Caco-2 (cell line): ENCODE results near the gene PIGH. TPM values are rescaled to one million over a fixed set of nuclear protein-coding genes. Genes with fewer than 3 reads are reported as not detected.

Source experiments
- BruUV-seq: library from RNA; stranded (reverse); fragments of 400-500 nt; replicated peaks from 2 replicates; lab custom pipeline; 2021; lab: Mats Ljungman, UMichigan
- CTCF ChIA-PET: fragments of 300-600 bp; sonication (Branson Sonifier 250); formaldehyde crosslinking; loops from one replicate; lab custom pipeline; 2022; ENCODE audit warnings: antibody characterized with exemption; lab: Charles Lee
- POLR2A ChIA-PET: fragments of 300-600 bp; sonication (Branson Sonifier 250); formaldehyde crosslinking; loops from one replicate; lab custom pipeline; 2022; ENCODE audit warnings: antibody characterized with exemption; lab: Charles Lee
- DNase-seq, 2 experiments: peaks; one replicate each; pipeline versions ENCODE4 v3.0.0 to v3.0.0-alpha.2; 2020 to 2022
- H3K27me3 ChIP-seq: replicated peaks from 2 replicates; pipeline ENCODE4 v1.6.0; 2011; ENCODE audit warnings: low read length; ENCODE audit not compliant: control insufficient read depth, insufficient read depth
- H3K36me3 ChIP-seq: 2 replicates; pipeline ENCODE4 v1.5.1; 2011; ENCODE audit warnings: low read length; ENCODE audit not compliant: control insufficient read depth, insufficient read depth
- H3K4me1 ChIP-seq: fragments of 250-450 bp; sonication (Bioruptor Pico); 2 replicates; pipeline ENCODE4 v1.5.1; 2020; ENCODE audit warnings: mild to moderate bottlenecking
- H3K4me3 ChIP-seq: 2 replicates; pipeline ENCODE4 v1.5.1; 2011; ENCODE audit warnings: low read depth, mild to moderate bottlenecking, control low read depth, low read length
- H3K9me3 ChIP-seq: fragments of 250-450 bp; sonication (Bioruptor Pico); 2 replicates; pipeline ENCODE4 v1.5.1; 2020; ENCODE audit warnings: mild to moderate bottlenecking, moderate library complexity
- H3K27ac Mint-ChIP-seq: one replicate; pipeline ENCODE4 v1.8.0; 2022; ENCODE audit warnings: mixed read lengths; ENCODE audit not compliant: unreplicated experiment
- H3K27me3 Mint-ChIP-seq: one replicate; pipeline ENCODE4 v1.8.0; 2022; ENCODE audit warnings: mixed read lengths; ENCODE audit not compliant: insufficient read depth, unreplicated experiment
- H3K36me3 Mint-ChIP-seq: one replicate; pipeline ENCODE4 v1.8.0; 2022; ENCODE audit warnings: mild to moderate bottlenecking, mixed read lengths; ENCODE audit not compliant: insufficient read depth, unreplicated experiment
- H3K4me1 Mint-ChIP-seq: one replicate; pipeline ENCODE4 v1.8.0; 2022; ENCODE audit warnings: low read depth, mixed read lengths; ENCODE audit not compliant: unreplicated experiment
- H3K4me3 Mint-ChIP-seq: one replicate; pipeline ENCODE4 v1.8.0; 2022; ENCODE audit warnings: mild to moderate bottlenecking, moderate library complexity, mixed read lengths; ENCODE audit not compliant: unreplicated experiment
- H3K9me3 Mint-ChIP-seq: one replicate; pipeline ENCODE4 v1.8.0; 2022; ENCODE audit warnings: mixed read lengths; ENCODE audit not compliant: unreplicated experiment
- CTCF ChIP-seq, 2 experiments: fragments of 200-600 bp in 1 of 2; IDR thresholded peaks; 1 replicate in 1 of 2; 2 replicates in 1 of 2; pipeline versions ENCODE4 v1.5.1 to v1.8.0; 2011 to 2022; ENCODE audit warnings: antibody characterized with exemption in 1 of 2, control low read depth in 1 of 2, inconsistent platforms in 1 of 2, low read depth in 1 of 2, low read length in 1 of 2, mild to moderate bottlenecking in 1 of 2, moderate library complexity in 1 of 2; ENCODE audit not compliant: insufficient read depth in 1 of 2, severe bottlenecking in 1 of 2, unreplicated experiment in 1 of 2
- intact Hi-C: fragments of 100-400 bp; cut with micrococcal nuclease; formaldehyde crosslinking; loops from one replicate; pipeline ENCODE4 v1.10.0; 2022; ENCODE audit not compliant: unreplicated experiment
- total RNA-seq: library from RNA; stranded (reverse); gene quantifications from 2 replicates; pipeline ENCODE4 v1.2.3, GENCODE V29; 2022

PIGH gene
- total RNA-seq, 1 experiment from 2014 or later = 20.4 TPM

DNA sequence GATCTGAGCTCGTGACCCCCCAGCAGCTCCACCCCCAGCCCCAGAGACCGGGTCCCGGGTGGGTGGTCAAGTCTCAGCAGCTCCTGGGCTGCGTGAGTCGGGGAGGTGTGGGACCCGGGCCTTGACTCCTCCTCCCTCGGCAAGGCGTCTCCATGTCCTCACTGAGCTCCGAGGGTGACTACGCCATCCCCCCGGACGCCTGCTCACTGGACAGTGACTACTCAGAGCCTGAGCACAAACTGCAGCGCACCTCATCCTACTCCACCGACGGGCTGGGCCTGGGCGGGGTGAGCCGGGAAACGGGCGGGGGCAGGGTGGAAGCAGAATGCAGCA lies 28.1 kb downstream of the PIGH start:
- H3K27me3 ChIP-seq = no peaks in the 10 kb centered on the region
- intact Hi-C loops = loop anchor here (1.0 kb wide), 2 partner anchors 46 to 145 kb away; no protein-coding TSS in a partner anchor
- 0 out of 2 replicates have a peak, but pooled peaks cover 4% of the 10 kb centered on the region for H3K4me1 ChIP-seq
- ChIA-PET CTCF (interaction anchor here (0.5 to 4.4 kb wide), 18 partner anchors 11 to 147 kb away, joined by 3 to 110 read pairs (median 6); partner anchors contain the start of genes PIGH and PLEKHH1), POLR2A (interaction anchor here (1.1 to 1.2 kb wide), 2 partner anchors 30 to 212 kb away, joined by 3 to 5 read pairs; partner anchors contain the start of gene ATP6V1D)
- BruUV-seq = no TSS peak
- Mint-ChIP-seq H3K27ac (no peak overlapping the region), H3K4me1 (peaks cover 8% of the 10 kb centered on the region), H3K36me3 (peaks cover 19% of the 10 kb centered on the region), H3K27me3 (no peaks in the 10 kb centered on the region), H3K4me3 (no peak overlapping the region), H3K9me3 (no peaks in the 10 kb centered on the region)
- DNase-seq = no peak
- peaks cover 4% of the 10 kb centered on the region; the same call in 1 of the 2 replicates for H3K36me3 ChIP-seq
- H3K9me3 ChIP-seq = no peaks in the 10 kb centered on the region
- no peak overlapping the region for H3K4me3 ChIP-seq
- TF ChIP-seq CTCF (IDR thresholded peaks at IDR 0.05; ENCODE audit: insufficient read depth in 1 of 2, low read depth in 1 of 2, low read length in 1 of 2, severe bottlenecking in 1 of 2, unreplicated experiment in 1 of 2) = no peak

DNA sequence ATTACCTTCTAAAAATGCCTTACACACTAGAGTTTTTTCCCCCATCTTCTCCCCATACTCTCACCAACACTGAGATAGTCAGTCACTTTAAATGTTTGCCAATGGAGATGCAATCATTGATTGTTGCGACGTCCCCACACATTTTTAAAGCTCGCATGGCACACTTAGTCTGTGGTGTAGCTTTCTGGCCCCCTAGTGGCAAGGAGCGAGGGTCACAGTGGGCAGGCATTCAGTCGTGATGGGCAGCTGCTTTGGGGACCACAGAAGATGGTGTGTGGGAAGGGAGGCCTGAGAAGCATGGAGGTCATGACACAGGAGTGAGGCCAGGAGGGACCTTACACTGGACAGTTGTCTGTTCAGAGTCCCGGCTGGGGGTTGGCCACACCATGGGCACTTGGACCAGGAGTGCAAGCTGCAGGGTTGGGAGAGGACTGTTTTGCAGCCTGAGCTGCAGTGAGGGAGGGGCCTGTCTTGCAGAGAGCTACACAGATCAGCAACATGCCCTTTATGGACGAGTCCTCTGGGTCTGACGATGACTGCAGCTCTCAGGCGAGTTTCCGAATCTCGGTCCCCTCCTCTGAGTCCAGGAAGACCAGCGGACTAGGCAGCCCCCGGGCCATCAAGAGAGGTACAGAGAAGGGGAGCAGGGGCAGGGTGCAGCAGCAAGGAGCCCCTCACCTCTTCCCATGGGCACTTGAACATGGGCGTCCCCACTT lies 28.6 kb downstream of the PIGH start:
- no peaks in the 10 kb centered on the region for H3K27me3 Mint-ChIP-seq
- no peak overlapping the region for H3K27ac Mint-ChIP-seq
- CTCF ChIA-PET = interaction anchor here (0.6 to 4.4 kb wide), 21 partner anchors 9 to 1212 kb away, joined by 3 to 110 read pairs (median 6); partner anchors contain the start of genes PIGH and PLEKHH1
- Histone ChIP-seq H3K27me3 (no peaks in the 10 kb centered on the region), H3K4me1 (0 out of 2 replicates have a peak, but pooled peaks cover 4% of the 10 kb centered on the region), H3K36me3 (peaks cover 4% of the 10 kb centered on the region; the same call in 1 of the 2 replicates), H3K4me3 (no peak overlapping the region), H3K9me3 (no peaks in the 10 kb centered on the region)
- no TSS peak for BruUV-seq
- H3K36me3 Mint-ChIP-seq = peaks cover 19% of the 10 kb centered on the region
- H3K4me1 Mint-ChIP-seq = peaks cover 13% of the 10 kb centered on the region
- peak; percentile 68 to 77 for DNase-seq
- peak; percentile 84 to 88 for TF ChIP-seq CTCF (IDR thresholded peaks at IDR 0.05; ENCODE audit: insufficient read depth in 1 of 2, low read depth in 1 of 2, low read length in 1 of 2, severe bottlenecking in 1 of 2, unreplicated experiment in 1 of 2)
- H3K4me3 Mint-ChIP-seq = no peak overlapping the region
- H3K9me3 Mint-ChIP-seq = no peaks in the 10 kb centered on the region
- POLR2A ChIA-PET = interaction anchor here (1.0 to 1.2 kb wide), 3 partner anchors 30 to 212 kb away, joined by 3 to 5 read pairs (median 4); partner anchors contain the start of gene ATP6V1D
- intact Hi-C loops = loop anchor here (1.0 kb wide), 2 partner anchors 45 to 144 kb away; no protein-coding TSS in a partner anchor

GRCh38 chr14:67570453-67570852 lies 29.6 kb downstream of the PIGH start:
- Mint-ChIP-seq H3K9me3 (no peaks in the 10 kb centered on the region), H3K27me3 (no peaks in the 10 kb centered on the region), H3K4me3 (no peak overlapping the region), H3K27ac (no peak overlapping the region), H3K4me1 (peaks cover 14% of the 10 kb centered on the region), H3K36me3 (peaks cover 19% of the 10 kb centered on the region)
- H3K9me3 ChIP-seq = no peaks in the 10 kb centered on the region
- POLR2A ChIA-PET = no interaction called here
- intact Hi-C loops = no loop called here
- H3K36me3 ChIP-seq = peaks cover 4% of the 10 kb centered on the region; the same call in 1 of the 2 replicates
- CTCF ChIA-PET = interaction anchor here (1.2 to 4.4 kb wide), 5 partner anchors 13 to 143 kb away, joined by 7 to 110 read pairs (median 15); partner anchors contain the start of gene PIGH
- no TSS peak for BruUV-seq
- no peak overlapping the region for H3K4me3 ChIP-seq
- no peaks in the 10 kb centered on the region for H3K27me3 ChIP-seq
- 0 out of 2 replicates have a peak, but pooled peaks cover 4% of the 10 kb centered on the region for H3K4me1 ChIP-seq
- no peak for TF ChIP-seq CTCF (IDR thresholded peaks at IDR 0.05; ENCODE audit: insufficient read depth in 1 of 2, low read depth in 1 of 2, low read length in 1 of 2, severe bottlenecking in 1 of 2, unreplicated experiment in 1 of 2)
- no peak for DNase-seq
